GM18526 (cell line): ENCODE measurements around the gene RGS10.

Experiments
- POLR2A ChIP-seq: IDR thresholded peaks from 3 replicates; pipeline ENCODE4 v1.6.1; 2011; ENCODE audit not compliant: insufficient read length; ENCODE audit errors: extremely low read depth

Gene RGS10

GRCh38 chr10:119455609-119456434, 86.7 kb downstream of the RGS10 start:
- no peak for TF ChIP-seq POLR2A

GRCh38 chr10:119454990-119455389, 87.5 kb downstream of the RGS10 start:
- no peak for TF ChIP-seq POLR2A

GRCh38 chr10:119454316-119454715, 88.2 kb downstream of the RGS10 start:
- no peak for TF ChIP-seq POLR2A

GRCh38 chr10:119453313-119453712, 89.2 kb downstream of the RGS10 start:
- TF ChIP-seq POLR2A, result no peak

GRCh38 chr10:119452396-119452795, 90.1 kb downstream of the RGS10 start:
- no peak for TF ChIP-seq POLR2A

- TF ChIP-seq POLR2A, result no peak
Measured at GRCh38 chr10:119451300-119451896, 91.1 kb downstream of the RGS10 start.

GRCh38 chr10:119450606-119451299, 91.8 kb downstream of the RGS10 start:
- TF ChIP-seq POLR2A, result no peak
